Activated B cell treated with CpG ODN at 0.5 μM for 24 hours (primary cell): ENCODE data around the gene LRRC10B. TPM values are rescaled to one million over a fixed set of nuclear protein-coding genes. Genes with fewer than 3 reads are reported as not detected.

ENCODE experiments used
- ATAC-seq: fragments of 200-7000 bp; cut with Tn5 transposase; one replicate; pipeline ENCODE4 v1.10.0; 2021; ENCODE audit warnings: low read depth, mild to moderate bottlenecking, moderate library complexity
- CTCF ChIA-PET: fragments of 350-600 bp; sonication (Branson Sonifier 250); formaldehyde crosslinking; loops from one replicate; lab custom pipeline; 2021; ENCODE audit warnings: antibody characterized with exemption; lab: Charles Lee
- POLR2A ChIA-PET: fragments of 350-600 bp; sonication (Branson Sonifier 250); formaldehyde crosslinking; loops from one replicate; lab custom pipeline; 2021; ENCODE audit warnings: antibody characterized with exemption; lab: Charles Lee
- DNase-seq: peaks from one replicate; pipeline ENCODE4 v3.0.0; 2022
- H3K27ac Mint-ChIP-seq: one replicate; pipeline ENCODE4 v1.8.0; 2020; ENCODE audit warnings: mixed read lengths
- H3K27me3 Mint-ChIP-seq: one replicate; pipeline ENCODE4 v1.8.0; 2021; ENCODE audit warnings: mixed read lengths
- H3K36me3 Mint-ChIP-seq: one replicate; pipeline ENCODE4 v1.8.0; 2021; ENCODE audit warnings: low read depth, mixed read lengths
- H3K4me1 Mint-ChIP-seq: one replicate; pipeline ENCODE4 v1.8.0; 2021; ENCODE audit warnings: mixed read lengths
- H3K4me3 Mint-ChIP-seq: one replicate; pipeline ENCODE4 v1.8.0; 2020; ENCODE audit warnings: mild to moderate bottlenecking, mixed read lengths
- H3K9me3 Mint-ChIP-seq: one replicate; pipeline ENCODE4 v1.8.0; 2020; ENCODE audit warnings: mixed read lengths
- CTCF ChIP-seq: fragments of 200-600 bp; IDR thresholded peaks from one replicate; pipeline ENCODE4 v1.8.0; 2022; ENCODE audit warnings: antibody characterized with exemption, mild to moderate bottlenecking
- intact Hi-C: fragments of 100-400 bp; cut with micrococcal nuclease; formaldehyde crosslinking; loops from one replicate; pipeline ENCODE4 v1.15.1; 2024
- total RNA-seq: library from RNA; stranded (reverse); gene quantifications from 2 replicates; pipeline ENCODE4 v1.2.3, GENCODE V29; 2022

The LRRC10B gene
- total RNA-seq, 1 donor from 2014 or later, result not detected

GRCh38 chr11:61480994-61481335 is 27.6 kb upstream of the LRRC10B start:
- ChIA-PET CTCF (no interaction called here), POLR2A (no interaction called here)
- Mint-ChIP-seq H3K27me3 (peaks cover 4% of the 10 kb centered on the region), H3K27ac (no peak overlapping the region), H3K36me3 (no peaks in the 10 kb centered on the region), H3K9me3 (no peaks in the 10 kb centered on the region), H3K4me3 (no peak overlapping the region), H3K4me1 (no peaks in the 10 kb centered on the region)
- DNase-seq (no peak), ATAC-seq (no peak)
- intact Hi-C loops, result no loop called here
- no peak for TF ChIP-seq CTCF

GRCh38 chr11:61481806-61482205 is 26.7 kb upstream of the LRRC10B start:
- no peak overlapping the region for H3K27ac Mint-ChIP-seq
- H3K4me1 Mint-ChIP-seq, result no peaks in the 10 kb centered on the region

GRCh38 chr11:61482513-61482912 is 26.0 kb upstream of the LRRC10B start:
- peak; percentile 28 for ATAC-seq
- H3K4me1 Mint-ChIP-seq, result no peaks in the 10 kb centered on the region

More at GRCh38 chr11:61481806-61482205, 26.7 kb upstream of the LRRC10B start:
- no peak for ATAC-seq
- intact Hi-C loops, result no loop called here
- no peak for TF ChIP-seq CTCF
- DNase-seq, result no peak
- CTCF ChIA-PET, result no interaction called here
- no peaks in the 10 kb centered on the region for H3K9me3 Mint-ChIP-seq
- no peak overlapping the region for H3K4me3 Mint-ChIP-seq
- POLR2A ChIA-PET, result no interaction called here
- H3K27me3 Mint-ChIP-seq, result peaks cover 4% of the 10 kb centered on the region
- peaks cover 2% of the 10 kb centered on the region for H3K36me3 Mint-ChIP-seq

GRCh38 chr11:61484541-61484940 is 24.0 kb upstream of the LRRC10B start:
- H3K27me3 Mint-ChIP-seq, result peaks cover 1% of the 10 kb centered on the region
- no peaks in the 10 kb centered on the region for H3K9me3 Mint-ChIP-seq
- no peak for ATAC-seq
- H3K4me3 Mint-ChIP-seq, result no peak overlapping the region
- TF ChIP-seq CTCF, result no peak
- DNase-seq, result no peak
- ChIA-PET CTCF (no interaction called here), POLR2A (no interaction called here)
- H3K4me1 Mint-ChIP-seq, result peaks cover 2% of the 10 kb centered on the region
- H3K27ac Mint-ChIP-seq, result no peak overlapping the region
- intact Hi-C loops, result no loop called here
- peaks cover 5% of the 10 kb centered on the region for H3K36me3 Mint-ChIP-seq

More at GRCh38 chr11:61482513-61482912, 26.0 kb upstream of the LRRC10B start:
- ChIA-PET POLR2A (interaction anchor here (0.6 kb wide), 1 partner anchor 625 kb away, joined by 3 read pairs; no protein-coding TSS in a partner anchor), CTCF (interaction anchor here (1.1 kb wide), 1 partner anchor 12 kb away, joined by 3 read pairs; no protein-coding TSS in a partner anchor)
- no peak for DNase-seq
- Mint-ChIP-seq H3K36me3 (peaks cover 5% of the 10 kb centered on the region), H3K27me3 (peaks cover 4% of the 10 kb centered on the region), H3K9me3 (no peaks in the 10 kb centered on the region), H3K4me3 (no peak overlapping the region), H3K27ac (no peak overlapping the region)
- intact Hi-C loops, result no loop called here
- no peak for TF ChIP-seq CTCF

GRCh38 chr11:61485080-61485479 is 23.5 kb upstream of the LRRC10B start:
- Mint-ChIP-seq H3K4me1 (peaks cover 2% of the 10 kb centered on the region), H3K27ac (no peak overlapping the region), H3K27me3 (peaks cover 1% of the 10 kb centered on the region), H3K4me3 (no peak overlapping the region), H3K36me3 (peaks cover 5% of the 10 kb centered on the region), H3K9me3 (no peaks in the 10 kb centered on the region)
- intact Hi-C loops, result no loop called here
- DNase-seq, result no peak
- ATAC-seq, result no peak
- no peak for TF ChIP-seq CTCF
- ChIA-PET POLR2A (no interaction called here), CTCF (no interaction called here)
